Measurements from ENCODE around the gene COL28A1. TPM values are rescaled to one million over a fixed set of nuclear protein-coding genes. Genes with fewer than 3 reads are reported as not detected.
"Not testable (repeated sequence)": the region's sequence is repeated elsewhere in the genome, so short reads cannot be mapped to it uniquely, and the experiment has no call there.

COL28A1 gene
- total RNA-seq, 5 donors from 2014 or later (not counting 1 experiment from before 2014, with no cell fraction given) = 0.09 to 0.23 (median 0.19) TPM; not detected in 1

DNA sequence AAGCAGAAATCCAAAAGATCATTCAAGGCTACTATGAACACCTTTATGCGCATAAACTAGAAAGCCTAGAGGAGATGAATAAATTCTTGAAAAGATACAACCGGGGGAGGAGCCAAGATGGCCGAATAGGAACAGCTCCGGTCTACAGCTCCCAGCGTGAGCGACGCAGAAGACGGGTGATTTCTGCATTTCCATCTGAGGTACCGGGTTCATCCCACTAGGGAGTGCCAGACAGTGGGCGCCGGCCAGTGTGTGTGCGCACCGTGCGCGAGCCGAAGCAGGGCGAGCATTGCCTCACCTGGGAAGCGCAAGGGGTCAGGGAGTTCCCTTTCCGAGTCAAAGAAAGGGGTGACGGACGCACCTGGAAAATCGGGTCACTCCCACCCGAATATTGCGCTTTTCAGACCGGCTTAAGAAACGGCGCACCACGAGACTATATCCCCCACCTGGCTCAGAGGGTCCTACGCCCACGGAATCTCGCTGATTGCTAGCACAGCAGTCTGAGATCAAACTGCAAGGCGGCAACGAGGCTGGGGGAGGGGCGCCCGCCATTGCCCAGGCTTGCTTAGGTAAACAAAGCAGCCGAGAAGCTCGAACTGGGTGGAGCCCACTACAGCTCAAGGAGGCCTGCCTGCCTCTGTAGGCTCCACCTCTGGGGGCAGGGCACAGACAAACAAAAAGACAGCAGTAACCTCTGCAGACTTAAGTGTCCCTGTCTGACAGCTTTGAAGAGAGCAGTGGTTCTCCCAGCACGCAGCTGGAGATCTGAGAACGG lies 70.5 kb downstream of the COL28A1 start:
- 97% methylated on average over 5 of the region's 39 CpGs for WGBS (ENCODE audit: insufficient coverage)
- H3K36me3 ChIP-seq (ENCODE audit: control insufficient read depth in 2 of 2, extremely low read depth in 1 of 2, insufficient read depth in 1 of 2, low read length in 1 of 2); H3K4me1 ChIP-seq (ENCODE audit: control insufficient read depth in 1 of 2, extremely low read depth in 1 of 2, insufficient read depth in 2 of 2, low read length in 2 of 2); H3K27ac Mint-ChIP-seq; CTCF ChIA-PET; H3K36me3 Mint-ChIP-seq; H3K27ac ChIP-seq (ENCODE audit: low read length); ATAC-seq (replicated peaks in 1 of 4); H3K4me3 ChIP-seq (ENCODE audit: control insufficient read depth in 1 of 2, extremely low read depth in 1 of 2, low read length in 1 of 2); H3K4me1 Mint-ChIP-seq; H3K9me3 ChIP-seq; DNase-seq; H3K4me3 Mint-ChIP-seq; H3K27me3 Mint-ChIP-seq; H3K27me3 ChIP-seq (replicated peaks in 1 of 2; ENCODE audit: control insufficient read depth in 2 of 2, extremely low read depth in 1 of 2, insufficient read depth in 2 of 2, low read length in 1 of 2); POLR2A ChIA-PET; H3K9me3 Mint-ChIP-seq: not testable (repeated sequence)

DNA sequence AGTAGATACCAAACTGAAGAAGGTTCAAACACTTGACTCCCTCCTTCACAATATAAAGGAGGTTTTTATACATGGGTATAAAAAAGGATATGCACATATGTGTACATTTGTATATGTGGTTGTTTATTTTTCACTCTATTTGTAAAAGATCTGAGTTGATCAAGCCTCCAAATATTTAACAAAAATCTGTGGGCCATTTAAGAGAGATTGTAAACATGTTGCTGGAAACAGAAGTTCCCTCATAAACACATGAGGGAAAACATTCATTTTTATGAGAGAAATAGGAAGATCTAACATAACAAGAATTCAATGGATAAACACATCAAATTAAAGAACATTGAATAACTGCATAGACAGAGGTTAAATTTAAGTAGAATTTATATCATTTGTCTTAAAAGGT lies 81.7 kb downstream of the COL28A1 start:
- POLR2A ChIA-PET = no interaction called here

DNA sequence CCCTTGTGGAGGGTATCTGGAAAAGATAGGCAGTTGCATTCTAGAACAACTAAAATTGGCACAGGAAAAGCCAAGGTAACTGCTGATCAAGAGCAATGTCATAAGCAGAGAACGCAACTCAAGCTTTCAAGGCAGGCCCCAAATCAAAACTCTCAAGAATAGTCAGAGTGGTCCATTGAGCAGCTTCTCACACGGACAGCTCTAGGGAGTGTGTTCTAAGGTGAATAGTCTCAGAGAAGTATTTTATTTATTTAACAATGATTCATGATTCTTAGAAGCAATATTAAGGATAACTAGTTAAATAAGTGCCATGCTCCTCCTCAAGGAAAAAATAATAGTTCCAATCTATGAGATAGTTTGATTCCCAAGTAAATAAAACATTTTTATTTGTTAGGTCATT lies 83.0 kb downstream of the COL28A1 start:
- WGBS (ENCODE audit: insufficient coverage) = no CpG with 5 or more reads among the region's 2 CpGs
- peaks cover 3% of the 10 kb centered on the region for H3K36me3 Mint-ChIP-seq
- no peak overlapping the region for H3K27ac Mint-ChIP-seq
- ChIA-PET POLR2A (no interaction called here), CTCF (no interaction called here)
- no peak overlapping the region for H3K4me3 ChIP-seq (ENCODE audit: control insufficient read depth in 1 of 2, extremely low read depth in 1 of 2, low read length in 1 of 2)
- peaks cover 7% of the 10 kb centered on the region for H3K9me3 ChIP-seq
- no peak overlapping the region for H3K4me3 Mint-ChIP-seq
- no peaks in the 10 kb centered on the region for H3K36me3 ChIP-seq (ENCODE audit: control insufficient read depth in 2 of 2, extremely low read depth in 1 of 2, insufficient read depth in 1 of 2, low read length in 1 of 2)
- ATAC-seq (replicated peaks in 1 of 4) (no peak), DNase-seq (no peak)
- peaks cover 0 to 1% of the 10 kb centered on the region in 2 donors for H3K27me3 Mint-ChIP-seq
- no peaks in the 10 kb centered on the region for H3K4me1 Mint-ChIP-seq
- peaks cover 5 to 21% (median 13%) of the 10 kb centered on the region in 3 donors for H3K9me3 Mint-ChIP-seq
- no peak overlapping the region for H3K27ac ChIP-seq (ENCODE audit: low read length)
- no peaks in the 10 kb centered on the region for H3K4me1 ChIP-seq (ENCODE audit: control insufficient read depth in 1 of 2, extremely low read depth in 1 of 2, insufficient read depth in 2 of 2, low read length in 2 of 2)
- no peaks in the 10 kb centered on the region for H3K27me3 ChIP-seq (replicated peaks in 1 of 2; ENCODE audit: control insufficient read depth in 2 of 2, extremely low read depth in 1 of 2, insufficient read depth in 2 of 2, low read length in 1 of 2)

More for the DNA sequence above, 81.7 kb downstream of the COL28A1 start:
- no peaks in the 10 kb centered on the region for H3K4me1 Mint-ChIP-seq
- H3K27ac Mint-ChIP-seq = no peak overlapping the region
- Histone ChIP-seq H3K4me3 (ENCODE audit: control insufficient read depth in 1 of 2, extremely low read depth in 1 of 2, low read length in 1 of 2) (no peak overlapping the region), H3K27ac (ENCODE audit: low read length) (no peak overlapping the region), H3K4me1 (ENCODE audit: control insufficient read depth in 1 of 2, extremely low read depth in 1 of 2, insufficient read depth in 2 of 2, low read length in 2 of 2) (no peaks in the 10 kb centered on the region), H3K9me3 (no peaks in the 10 kb centered on the region), H3K27me3 (replicated peaks in 1 of 2; ENCODE audit: control insufficient read depth in 2 of 2, extremely low read depth in 1 of 2, insufficient read depth in 2 of 2, low read length in 1 of 2) (no peaks in the 10 kb centered on the region), H3K36me3 (ENCODE audit: control insufficient read depth in 2 of 2, extremely low read depth in 1 of 2, insufficient read depth in 1 of 2, low read length in 1 of 2) (no peaks in the 10 kb centered on the region)
- CTCF ChIA-PET = no interaction called here
- peaks cover 0 to 1% of the 10 kb centered on the region in 2 donors for H3K27me3 Mint-ChIP-seq
- ATAC-seq (replicated peaks in 1 of 4) (no peak), DNase-seq (no peak)
- H3K9me3 Mint-ChIP-seq = peaks cover 5 to 10% (median 5%) of the 10 kb centered on the region in 3 donors
- no peaks in the 10 kb centered on the region for H3K36me3 Mint-ChIP-seq
- H3K4me3 Mint-ChIP-seq = no peak overlapping the region

DNA sequence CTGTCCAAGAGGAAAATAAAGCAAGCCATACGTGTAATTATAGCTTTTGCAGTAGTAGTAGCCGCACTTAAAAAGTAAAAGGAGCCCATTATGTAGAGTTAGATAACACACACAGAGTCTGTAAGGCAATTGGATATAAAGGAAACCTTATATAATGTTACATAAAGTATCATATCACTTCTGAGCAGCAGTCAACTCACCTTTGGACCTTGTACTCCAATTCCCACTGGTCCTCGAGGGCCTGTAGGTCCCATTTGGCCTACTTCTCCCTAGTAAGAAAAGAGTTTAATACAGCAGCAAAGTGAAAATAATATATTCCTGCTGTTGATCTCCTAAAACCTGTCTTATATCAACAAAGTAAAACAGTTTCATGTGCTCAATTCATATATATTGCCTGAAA lies 83.6 kb downstream of the COL28A1 start:
- ATAC-seq (replicated peaks in 1 of 4) = no peak
- WGBS (ENCODE audit: insufficient coverage) = 100% methylated on average over 1 of the region's 3 CpGs
- Histone ChIP-seq H3K27ac (ENCODE audit: low read length) (no peak overlapping the region), H3K36me3 (ENCODE audit: control insufficient read depth in 2 of 2, extremely low read depth in 1 of 2, insufficient read depth in 1 of 2, low read length in 1 of 2) (no peaks in the 10 kb centered on the region), H3K9me3 (peaks cover 7% of the 10 kb centered on the region), H3K27me3 (replicated peaks in 1 of 2; ENCODE audit: control insufficient read depth in 2 of 2, extremely low read depth in 1 of 2, insufficient read depth in 2 of 2, low read length in 1 of 2) (no peaks in the 10 kb centered on the region), H3K4me3 (ENCODE audit: control insufficient read depth in 1 of 2, extremely low read depth in 1 of 2, low read length in 1 of 2) (no peak overlapping the region), H3K4me1 (ENCODE audit: control insufficient read depth in 1 of 2, extremely low read depth in 1 of 2, insufficient read depth in 2 of 2, low read length in 2 of 2) (no peaks in the 10 kb centered on the region)
- Mint-ChIP-seq H3K4me3 (no peak overlapping the region), H3K27ac (no peak overlapping the region), H3K9me3 (peaks cover 5 to 24% (median 17%) of the 10 kb centered on the region in 3 donors), H3K36me3 (peaks cover 3% of the 10 kb centered on the region), H3K27me3 (peaks cover 0 to 1% of the 10 kb centered on the region in 2 donors), H3K4me1 (no peaks in the 10 kb centered on the region)
- no peak for DNase-seq
- POLR2A ChIA-PET = no interaction called here
- CTCF ChIA-PET = no interaction called here

DNA sequence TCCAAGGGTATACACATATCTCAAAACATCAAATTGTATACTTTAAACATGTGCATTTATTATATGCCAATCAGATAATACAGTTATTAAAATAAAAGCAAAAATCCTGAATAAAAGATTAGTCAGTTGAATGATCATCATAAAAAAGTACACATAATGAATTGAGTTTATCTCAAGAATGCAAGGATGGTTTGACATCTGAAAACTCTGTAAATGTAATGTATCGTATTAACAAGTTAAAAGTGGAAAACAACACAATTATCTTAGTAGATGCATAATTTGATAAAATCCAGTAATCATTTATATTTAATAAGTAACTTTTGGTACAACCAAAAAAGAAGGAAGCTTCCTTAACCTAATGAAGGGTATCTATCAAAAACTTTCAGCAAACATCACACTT lies 86.6 kb downstream of the COL28A1 start:
- H3K4me1 ChIP-seq (ENCODE audit: control insufficient read depth in 1 of 2, extremely low read depth in 1 of 2, insufficient read depth in 2 of 2, low read length in 2 of 2) = peaks cover 0 to 2% of the 10 kb centered on the region in 2 experiments
- no peaks in the 10 kb centered on the region for H3K36me3 ChIP-seq (ENCODE audit: control insufficient read depth in 2 of 2, extremely low read depth in 1 of 2, insufficient read depth in 1 of 2, low read length in 1 of 2)
- H3K9me3 Mint-ChIP-seq = peaks cover 14 to 36% (median 28%) of the 10 kb centered on the region in 3 donors
- ChIA-PET POLR2A (no interaction called here), CTCF (no interaction called here)
- no CpG with 5 or more reads among the region's 1 CpG for WGBS (ENCODE audit: insufficient coverage)
- peaks cover 1 to 3% of the 10 kb centered on the region in 2 donors for H3K27me3 Mint-ChIP-seq
- DNase-seq (no peak), ATAC-seq (replicated peaks in 1 of 4) (no peak)
- no peak overlapping the region for H3K27ac Mint-ChIP-seq
- H3K4me1 Mint-ChIP-seq = peaks cover 2 to 3% (median 2%) of the 10 kb centered on the region in 3 donors
- no peaks in the 10 kb centered on the region for H3K27me3 ChIP-seq (replicated peaks in 1 of 2; ENCODE audit: control insufficient read depth in 2 of 2, extremely low read depth in 1 of 2, insufficient read depth in 2 of 2, low read length in 1 of 2)
- no peak overlapping the region for H3K4me3 ChIP-seq (ENCODE audit: control insufficient read depth in 1 of 2, extremely low read depth in 1 of 2, low read length in 1 of 2)
- no peak overlapping the region for H3K27ac ChIP-seq (ENCODE audit: low read length)
- peaks cover 3% of the 10 kb centered on the region for H3K36me3 Mint-ChIP-seq
- peaks cover 7% of the 10 kb centered on the region for H3K9me3 ChIP-seq
- H3K4me3 Mint-ChIP-seq = no peak overlapping the region

DNA sequence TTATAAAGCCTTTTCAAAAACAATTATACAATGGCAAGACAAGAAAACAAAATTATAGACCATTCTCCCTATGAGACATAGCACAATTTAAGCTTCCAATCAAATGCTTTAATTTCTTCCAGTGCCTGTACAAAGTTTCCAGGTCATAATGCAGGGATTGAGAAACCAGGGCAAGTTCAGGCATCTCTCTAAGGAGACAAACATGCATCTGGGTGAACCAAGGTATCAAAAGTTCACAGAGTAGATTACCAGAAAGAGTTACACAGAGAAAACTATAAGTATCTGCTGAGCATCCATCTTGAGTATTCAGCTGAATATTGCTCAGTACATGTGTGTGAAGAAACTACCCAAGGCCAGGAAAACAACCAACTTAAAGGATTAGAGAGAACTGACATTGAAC lies 89.1 kb downstream of the COL28A1 start:
- ATAC-seq (replicated peaks in 1 of 4) (no peak), DNase-seq (no peak)
- no peak overlapping the region for H3K27ac Mint-ChIP-seq
- no peak overlapping the region for H3K4me3 ChIP-seq (ENCODE audit: control insufficient read depth in 1 of 2, extremely low read depth in 1 of 2, low read length in 1 of 2)
- no peaks in the 10 kb centered on the region for H3K27me3 ChIP-seq (replicated peaks in 1 of 2; ENCODE audit: control insufficient read depth in 2 of 2, extremely low read depth in 1 of 2, insufficient read depth in 2 of 2, low read length in 1 of 2)
- no peak overlapping the region for H3K27ac ChIP-seq (ENCODE audit: low read length)
- H3K9me3 ChIP-seq = peaks cover 7% of the 10 kb centered on the region
- peaks cover 0 to 3% of the 10 kb centered on the region in 2 donors for H3K27me3 Mint-ChIP-seq
- peaks cover 10 to 13% (median 11%) of the 10 kb centered on the region in 3 donors for H3K4me1 Mint-ChIP-seq
- H3K4me3 Mint-ChIP-seq = no peak overlapping the region
- ChIA-PET POLR2A (interaction anchor here in 1 of 2 donors (0.5 kb wide), 1 partner anchor 68 kb away, joined by 3 read pairs; no protein-coding TSS in a partner anchor), CTCF (interaction anchor here in 1 of 2 donors (0.6 kb wide), 1 partner anchor 225 kb away, joined by 3 read pairs; no protein-coding TSS in a partner anchor)
- no peaks in the 10 kb centered on the region for H3K36me3 ChIP-seq (ENCODE audit: control insufficient read depth in 2 of 2, extremely low read depth in 1 of 2, insufficient read depth in 1 of 2, low read length in 1 of 2)
- H3K9me3 Mint-ChIP-seq = peaks cover 14 to 36% (median 28%) of the 10 kb centered on the region in 3 donors
- H3K4me1 ChIP-seq (ENCODE audit: control insufficient read depth in 1 of 2, extremely low read depth in 1 of 2, insufficient read depth in 2 of 2, low read length in 2 of 2) = peaks cover 0 to 5% of the 10 kb centered on the region in 2 experiments
- peaks cover 3% of the 10 kb centered on the region for H3K36me3 Mint-ChIP-seq

All from T-cell (primary cell).